Parathyroid adenoma (tissue), 2 donors: Measurements from ENCODE around the gene VAV3.

Experiments
- H2AFZ ChIP-seq: fragments of 300-600 bp; sonication (generic); one replicate; pipeline ENCODE4 v1.7.0; 2017; ENCODE audit warnings: antibody characterized with exemption, mild to moderate bottlenecking
- H3K27ac ChIP-seq: fragments of 300-600 bp; sonication (generic); one replicate; pipeline ENCODE4 v1.7.0; 2017
- H3K27me3 ChIP-seq: fragments of 300-600 bp; sonication (generic); one replicate; pipeline ENCODE4 v1.7.0; 2017; ENCODE audit warnings: low read length; ENCODE audit not compliant: control insufficient read depth, insufficient read depth
- H3K36me3 ChIP-seq: fragments of 300-600 bp; sonication (generic); one replicate; pipeline ENCODE4 v1.7.0; 2017; ENCODE audit warnings: low read length; ENCODE audit not compliant: control insufficient read depth, insufficient read depth
- H3K4me1 ChIP-seq: fragments of 300-600 bp; sonication (generic); one replicate; pipeline ENCODE4 v1.7.0; 2017; ENCODE audit warnings: control low read depth
- H3K4me2 ChIP-seq: fragments of 300-600 bp; sonication (generic); one replicate; pipeline ENCODE4 v1.7.0; 2017; ENCODE audit warnings: low read length
- H3K4me3 ChIP-seq: fragments of 300-600 bp; sonication (generic); one replicate; pipeline ENCODE4 v1.7.0; 2017; ENCODE audit warnings: low read depth, low read length
- H3K79me2 ChIP-seq: fragments of 300-600 bp; sonication (generic); one replicate; pipeline ENCODE4 v1.7.0; 2017; ENCODE audit warnings: control low read depth
- H3K9ac ChIP-seq: fragments of 300-600 bp; sonication (generic); one replicate; pipeline ENCODE4 v1.7.0; 2017; ENCODE audit warnings: mild to moderate bottlenecking
- H3K9me3 ChIP-seq: fragments of 300-600 bp; sonication (generic); one replicate; pipeline ENCODE4 v1.7.0; 2017; ENCODE audit warnings: low read length; ENCODE audit not compliant: control insufficient read depth
- TF ChIP-seq, protein P1 (sequence below): fragments of 300-600 bp; sonication (generic); IDR thresholded peaks from one replicate; pipeline ENCODE4 v1.7.0; 2017; ENCODE audit warnings: antibody characterized with exemption, mild to moderate bottlenecking
- donor health status: primary hyperparathyroidism.

The VAV3 gene

GRCh38 chr1:107776900-107777663, 187.9 kb downstream of the VAV3 start:
- Histone ChIP-seq H3K9ac (no peak overlapping the region), H3K4me3 (no peak overlapping the region), H2AFZ (no peak overlapping the region), H3K4me1 (no peaks in the 10 kb centered on the region), H3K27me3 (no peaks in the 10 kb centered on the region), H3K36me3 (no peaks in the 10 kb centered on the region), H3K79me2 (no peaks in the 10 kb centered on the region), H3K9me3 (no peaks in the 10 kb centered on the region), H3K4me2 (no peak overlapping the region), H3K27ac (no peak overlapping the region)
- TF ChIP-seq, protein P1, sequence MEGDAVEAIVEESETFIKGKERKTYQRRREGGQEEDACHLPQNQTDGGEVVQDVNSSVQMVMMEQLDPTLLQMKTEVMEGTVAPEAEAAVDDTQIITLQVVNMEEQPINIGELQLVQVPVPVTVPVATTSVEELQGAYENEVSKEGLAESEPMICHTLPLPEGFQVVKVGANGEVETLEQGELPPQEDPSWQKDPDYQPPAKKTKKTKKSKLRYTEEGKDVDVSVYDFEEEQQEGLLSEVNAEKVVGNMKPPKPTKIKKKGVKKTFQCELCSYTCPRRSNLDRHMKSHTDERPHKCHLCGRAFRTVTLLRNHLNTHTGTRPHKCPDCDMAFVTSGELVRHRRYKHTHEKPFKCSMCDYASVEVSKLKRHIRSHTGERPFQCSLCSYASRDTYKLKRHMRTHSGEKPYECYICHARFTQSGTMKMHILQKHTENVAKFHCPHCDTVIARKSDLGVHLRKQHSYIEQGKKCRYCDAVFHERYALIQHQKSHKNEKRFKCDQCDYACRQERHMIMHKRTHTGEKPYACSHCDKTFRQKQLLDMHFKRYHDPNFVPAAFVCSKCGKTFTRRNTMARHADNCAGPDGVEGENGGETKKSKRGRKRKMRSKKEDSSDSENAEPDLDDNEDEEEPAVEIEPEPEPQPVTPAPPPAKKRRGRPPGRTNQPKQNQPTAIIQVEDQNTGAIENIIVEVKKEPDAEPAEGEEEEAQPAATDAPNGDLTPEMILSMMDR: no peak

GRCh38 chr1:107771377-107771776, 193.6 kb downstream of the VAV3 start:
- TF ChIP-seq, protein P1: no peak

GRCh38 chr1:107767156-107767582, 197.8 kb downstream of the VAV3 start:
- no peaks in the 10 kb centered on the region for H3K27me3 ChIP-seq
- H3K27ac ChIP-seq: no peak overlapping the region
- H2AFZ ChIP-seq: no peak overlapping the region
- TF ChIP-seq, protein P1: no peak
- H3K9ac ChIP-seq: no peak overlapping the region
- H3K79me2 ChIP-seq: no peaks in the 10 kb centered on the region
- H3K36me3 ChIP-seq: no peaks in the 10 kb centered on the region
- no peaks in the 10 kb centered on the region for H3K9me3 ChIP-seq
- no peaks in the 10 kb centered on the region for H3K4me1 ChIP-seq
- H3K4me3 ChIP-seq: no peak overlapping the region
- no peak overlapping the region for H3K4me2 ChIP-seq

More at GRCh38 chr1:107771377-107771776, 193.6 kb downstream of the VAV3 start:
- H3K27me3 ChIP-seq: no peaks in the 10 kb centered on the region
- no peak overlapping the region for H3K4me3 ChIP-seq
- H3K36me3 ChIP-seq: no peaks in the 10 kb centered on the region
- H3K9ac ChIP-seq: no peak overlapping the region
- H3K4me2 ChIP-seq: no peak overlapping the region
- H3K9me3 ChIP-seq: no peaks in the 10 kb centered on the region
- H3K79me2 ChIP-seq: no peaks in the 10 kb centered on the region
- no peak overlapping the region for H2AFZ ChIP-seq
- H3K4me1 ChIP-seq: no peaks in the 10 kb centered on the region
- H3K27ac ChIP-seq: no peak overlapping the region

DNA sequence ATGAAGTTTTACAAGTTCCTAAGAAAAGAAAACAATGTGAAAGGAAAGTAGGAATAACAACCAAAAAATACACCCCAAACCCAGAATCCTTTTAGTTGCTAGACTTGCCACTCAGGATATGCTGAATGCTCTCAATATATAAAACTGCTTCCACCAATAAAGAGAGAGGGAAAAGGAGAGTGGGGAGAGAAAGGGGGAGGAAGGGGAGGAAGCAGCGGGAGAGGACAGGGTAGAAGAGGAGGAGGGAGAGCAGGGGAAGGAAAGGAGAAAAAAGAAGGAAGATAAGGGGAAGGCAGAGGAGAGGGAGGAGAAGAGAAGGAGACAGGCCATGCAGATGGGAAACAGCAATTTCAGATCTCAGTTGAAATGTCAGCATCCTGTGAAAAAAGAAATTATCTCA, 198.4 kb downstream of the VAV3 start:
- no peak overlapping the region for H2AFZ ChIP-seq
- no peak overlapping the region for H3K27ac ChIP-seq
- TF ChIP-seq, protein P1: no peak
- no peak overlapping the region for H3K4me2 ChIP-seq
- no peaks in the 10 kb centered on the region for H3K27me3 ChIP-seq
- H3K9me3 ChIP-seq: no peaks in the 10 kb centered on the region
- no peaks in the 10 kb centered on the region for H3K79me2 ChIP-seq
- H3K4me3 ChIP-seq: no peak overlapping the region
- H3K9ac ChIP-seq: no peak overlapping the region
- no peaks in the 10 kb centered on the region for H3K4me1 ChIP-seq
- no peaks in the 10 kb centered on the region for H3K36me3 ChIP-seq
